ENCODE data around the gene GNAT2. TPM values are rescaled to one million over a fixed set of nuclear protein-coding genes. Genes with fewer than 3 reads are reported as not detected.
A peak's percentile ranks its signal among the peaks of the same experiment; 100 is the strongest.

Gene GNAT2
- total and polyA plus RNA-seq, 10 of the 15 experiments (the other 5 are each of a cell fraction or from before 2014, with no cell fraction given) = 0.08 to 1.3 (median 0.41) TPM

DNA sequence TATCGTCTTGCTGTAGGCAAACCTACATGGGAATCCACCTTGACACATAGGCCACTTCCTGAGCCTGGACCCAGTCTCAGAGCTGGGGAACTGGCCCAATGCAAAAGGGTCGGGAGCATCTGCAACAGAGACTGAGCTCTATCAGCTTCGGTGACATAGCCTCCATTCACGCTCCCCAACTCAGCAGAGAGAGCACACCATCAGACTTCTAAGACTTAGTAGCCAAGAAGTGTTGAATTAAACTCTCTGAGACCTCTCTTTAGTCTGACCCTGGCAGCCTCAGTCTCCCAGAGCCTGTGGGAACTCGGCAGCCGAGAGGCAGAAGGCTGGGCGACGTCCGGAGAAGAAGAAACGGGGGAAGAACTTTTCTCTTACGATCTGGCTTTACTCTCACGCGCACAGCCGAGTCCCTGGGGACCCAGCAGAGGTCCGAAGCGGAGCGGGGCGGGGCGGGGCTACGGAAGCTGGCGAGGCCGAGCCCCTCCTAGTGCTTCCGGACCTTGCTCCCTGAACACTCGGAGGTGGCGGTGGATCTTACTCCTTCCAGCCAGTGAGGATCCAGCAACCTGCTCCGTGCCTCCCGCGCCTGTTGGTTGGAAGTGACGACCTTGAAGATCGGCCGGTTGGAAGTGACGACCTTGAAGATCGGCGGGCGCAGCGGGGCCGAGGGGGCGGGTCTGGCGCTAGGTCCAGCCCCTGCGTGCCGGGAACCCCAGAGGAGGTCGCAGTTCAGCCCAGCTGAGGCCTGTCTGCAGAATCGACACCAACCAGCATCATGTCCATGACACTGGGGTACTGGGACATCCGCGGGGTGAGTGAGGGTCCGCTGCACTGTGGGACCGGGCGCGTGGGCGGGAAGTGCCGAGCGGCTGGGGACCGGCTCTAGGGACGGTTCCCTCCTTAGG, 36.5 kb upstream of the GNAT2 start, which contains the start of gene GSTM4 (continued):
- TF ChIP-seq, protein P1, sequence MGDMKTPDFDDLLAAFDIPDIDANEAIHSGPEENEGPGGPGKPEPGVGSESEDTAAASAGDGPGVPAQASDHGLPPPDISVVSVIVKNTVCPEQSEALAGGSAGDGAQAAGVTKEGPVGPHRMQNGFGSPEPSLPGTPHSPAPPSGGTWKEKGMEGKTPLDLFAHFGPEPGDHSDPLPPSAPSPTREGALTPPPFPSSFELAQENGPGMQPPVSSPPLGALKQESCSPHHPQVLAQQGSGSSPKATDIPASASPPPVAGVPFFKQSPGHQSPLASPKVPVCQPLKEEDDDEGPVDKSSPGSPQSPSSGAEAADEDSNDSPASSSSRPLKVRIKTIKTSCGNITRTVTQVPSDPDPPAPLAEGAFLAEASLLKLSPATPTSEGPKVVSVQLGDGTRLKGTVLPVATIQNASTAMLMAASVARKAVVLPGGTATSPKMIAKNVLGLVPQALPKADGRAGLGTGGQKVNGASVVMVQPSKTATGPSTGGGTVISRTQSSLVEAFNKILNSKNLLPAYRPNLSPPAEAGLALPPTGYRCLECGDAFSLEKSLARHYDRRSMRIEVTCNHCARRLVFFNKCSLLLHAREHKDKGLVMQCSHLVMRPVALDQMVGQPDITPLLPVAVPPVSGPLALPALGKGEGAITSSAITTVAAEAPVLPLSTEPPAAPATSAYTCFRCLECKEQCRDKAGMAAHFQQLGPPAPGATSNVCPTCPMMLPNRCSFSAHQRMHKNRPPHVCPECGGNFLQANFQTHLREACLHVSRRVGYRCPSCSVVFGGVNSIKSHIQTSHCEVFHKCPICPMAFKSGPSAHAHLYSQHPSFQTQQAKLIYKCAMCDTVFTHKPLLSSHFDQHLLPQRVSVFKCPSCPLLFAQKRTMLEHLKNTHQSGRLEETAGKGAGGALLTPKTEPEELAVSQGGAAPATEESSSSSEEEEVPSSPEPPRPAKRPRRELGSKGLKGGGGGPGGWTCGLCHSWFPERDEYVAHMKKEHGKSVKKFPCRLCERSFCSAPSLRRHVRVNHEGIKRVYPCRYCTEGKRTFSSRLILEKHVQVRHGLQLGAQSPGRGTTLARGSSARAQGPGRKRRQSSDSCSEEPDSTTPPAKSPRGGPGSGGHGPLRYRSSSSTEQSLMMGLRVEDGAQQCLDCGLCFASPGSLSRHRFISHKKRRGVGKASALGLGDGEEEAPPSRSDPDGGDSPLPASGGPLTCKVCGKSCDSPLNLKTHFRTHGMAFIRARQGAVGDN (IDR thresholded peaks at IDR 0.05) = 0 out of 2 replicates have a peak, but pooled peaks have one; percentile 38
- TF ChIP-seq STAT1 (conservative IDR thresholded peaks at IDR 0.05) (no peak), DPF2 (IDR thresholded peaks at IDR 0.05) (peak; percentile 70), CHD4 (IDR thresholded peaks at IDR 0.05) (no peak), KLF5 (IDR thresholded peaks at IDR 0.05; ENCODE audit: partially characterized antibody) (peak; percentile 48), BCL11A (IDR thresholded peaks at IDR 0.05; ENCODE audit: low read depth, low read length) (no peak), TCF7 (IDR thresholded peaks at IDR 0.05; ENCODE audit: borderline replicate concordance) (no peak), TCF3 (IDR thresholded peaks at IDR 0.05; ENCODE audit: borderline replicate concordance, insufficient read depth, low read depth, low read length) (no peak), BMI1 (IDR thresholded peaks at IDR 0.05; ENCODE audit: borderline replicate concordance) (no peak), PAX8 (IDR thresholded peaks at IDR 0.05) (no peak), ETV6 (conservative IDR thresholded peaks at IDR 0.05 in 1 of 2, IDR thresholded peaks at IDR 0.05 in 1 of 2; ENCODE audit: borderline replicate concordance in 1 of 2, low read depth in 1 of 2) (no peak)
- TF ChIP-seq, protein P2, sequence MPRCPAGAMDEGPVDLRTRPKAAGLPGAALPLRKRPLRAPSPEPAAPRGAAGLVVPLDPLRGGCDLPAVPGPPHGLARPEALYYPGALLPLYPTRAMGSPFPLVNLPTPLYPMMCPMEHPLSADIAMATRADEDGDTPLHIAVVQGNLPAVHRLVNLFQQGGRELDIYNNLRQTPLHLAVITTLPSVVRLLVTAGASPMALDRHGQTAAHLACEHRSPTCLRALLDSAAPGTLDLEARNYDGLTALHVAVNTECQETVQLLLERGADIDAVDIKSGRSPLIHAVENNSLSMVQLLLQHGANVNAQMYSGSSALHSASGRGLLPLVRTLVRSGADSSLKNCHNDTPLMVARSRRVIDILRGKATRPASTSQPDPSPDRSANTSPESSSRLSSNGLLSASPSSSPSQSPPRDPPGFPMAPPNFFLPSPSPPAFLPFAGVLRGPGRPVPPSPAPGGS (IDR thresholded peaks at IDR 0.05; ENCODE audit: borderline replicate concordance, insufficient read depth, low read depth, low read length, poor library complexity, severe bottlenecking) = no peak
- TF ChIP-seq, protein P3, sequence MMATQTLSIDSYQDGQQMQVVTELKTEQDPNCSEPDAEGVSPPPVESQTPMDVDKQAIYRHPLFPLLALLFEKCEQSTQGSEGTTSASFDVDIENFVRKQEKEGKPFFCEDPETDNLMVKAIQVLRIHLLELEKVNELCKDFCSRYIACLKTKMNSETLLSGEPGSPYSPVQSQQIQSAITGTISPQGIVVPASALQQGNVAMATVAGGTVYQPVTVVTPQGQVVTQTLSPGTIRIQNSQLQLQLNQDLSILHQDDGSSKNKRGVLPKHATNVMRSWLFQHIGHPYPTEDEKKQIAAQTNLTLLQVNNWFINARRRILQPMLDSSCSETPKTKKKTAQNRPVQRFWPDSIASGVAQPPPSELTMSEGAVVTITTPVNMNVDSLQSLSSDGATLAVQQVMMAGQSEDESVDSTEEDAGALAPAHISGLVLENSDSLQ (IDR thresholded peaks at IDR 0.05) = peak; percentile 55
- TF ChIP-seq, protein P4, sequence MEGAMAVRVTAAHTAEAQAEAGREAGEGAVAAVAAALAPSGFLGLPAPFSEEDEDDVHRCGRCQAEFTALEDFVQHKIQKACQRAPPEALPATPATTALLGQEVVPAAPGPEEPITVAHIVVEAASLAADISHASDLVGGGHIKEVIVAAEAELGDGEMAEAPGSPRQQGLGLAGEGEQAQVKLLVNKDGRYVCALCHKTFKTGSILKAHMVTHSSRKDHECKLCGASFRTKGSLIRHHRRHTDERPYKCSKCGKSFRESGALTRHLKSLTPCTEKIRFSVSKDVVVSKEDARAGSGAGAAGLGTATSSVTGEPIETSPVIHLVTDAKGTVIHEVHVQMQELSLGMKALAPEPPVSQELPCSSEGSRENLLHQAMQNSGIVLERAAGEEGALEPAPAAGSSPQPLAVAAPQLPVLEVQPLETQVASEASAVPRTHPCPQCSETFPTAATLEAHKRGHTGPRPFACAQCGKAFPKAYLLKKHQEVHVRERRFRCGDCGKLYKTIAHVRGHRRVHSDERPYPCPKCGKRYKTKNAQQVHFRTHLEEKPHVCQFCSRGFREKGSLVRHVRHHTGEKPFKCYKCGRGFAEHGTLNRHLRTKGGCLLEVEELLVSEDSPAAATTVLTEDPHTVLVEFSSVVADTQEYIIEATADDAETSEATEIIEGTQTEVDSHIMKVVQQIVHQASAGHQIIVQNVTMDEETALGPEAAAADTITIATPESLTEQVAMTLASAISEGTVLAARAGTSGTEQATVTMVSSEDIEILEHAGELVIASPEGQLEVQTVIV (IDR thresholded peaks at IDR 0.05; ENCODE audit: borderline replicate concordance, partially characterized antibody) = peak; percentile 29
- TF ChIP-seq, protein P5, sequence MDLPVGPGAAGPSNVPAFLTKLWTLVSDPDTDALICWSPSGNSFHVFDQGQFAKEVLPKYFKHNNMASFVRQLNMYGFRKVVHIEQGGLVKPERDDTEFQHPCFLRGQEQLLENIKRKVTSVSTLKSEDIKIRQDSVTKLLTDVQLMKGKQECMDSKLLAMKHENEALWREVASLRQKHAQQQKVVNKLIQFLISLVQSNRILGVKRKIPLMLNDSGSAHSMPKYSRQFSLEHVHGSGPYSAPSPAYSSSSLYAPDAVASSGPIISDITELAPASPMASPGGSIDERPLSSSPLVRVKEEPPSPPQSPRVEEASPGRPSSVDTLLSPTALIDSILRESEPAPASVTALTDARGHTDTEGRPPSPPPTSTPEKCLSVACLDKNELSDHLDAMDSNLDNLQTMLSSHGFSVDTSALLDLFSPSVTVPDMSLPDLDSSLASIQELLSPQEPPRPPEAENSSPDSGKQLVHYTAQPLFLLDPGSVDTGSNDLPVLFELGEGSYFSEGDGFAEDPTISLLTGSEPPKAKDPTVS (IDR thresholded peaks at IDR 0.05; ENCODE audit: low read depth, low read length) = no peak
- TF ChIP-seq, protein P6, sequence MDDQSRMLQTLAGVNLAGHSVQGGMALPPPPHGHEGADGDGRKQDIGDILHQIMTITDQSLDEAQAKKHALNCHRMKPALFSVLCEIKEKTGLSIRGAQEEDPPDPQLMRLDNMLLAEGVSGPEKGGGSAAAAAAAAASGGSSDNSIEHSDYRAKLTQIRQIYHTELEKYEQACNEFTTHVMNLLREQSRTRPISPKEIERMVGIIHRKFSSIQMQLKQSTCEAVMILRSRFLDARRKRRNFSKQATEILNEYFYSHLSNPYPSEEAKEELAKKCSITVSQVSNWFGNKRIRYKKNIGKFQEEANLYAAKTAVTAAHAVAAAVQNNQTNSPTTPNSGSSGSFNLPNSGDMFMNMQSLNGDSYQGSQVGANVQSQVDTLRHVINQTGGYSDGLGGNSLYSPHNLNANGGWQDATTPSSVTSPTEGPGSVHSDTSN (IDR thresholded peaks at IDR 0.05; ENCODE audit: insufficient replicate concordance, low read depth, low read length) = no peak

Data from GM12878 (cell line).